HG03064 (cell line): ENCODE results near the gene DPM1.

Experiments
- ATAC-seq: cut with Tn5 transposase; IDR thresholded peaks from one replicate; pipeline ENCODE4 v1.9.1; 2021; ENCODE audit warnings: low read depth; ENCODE audit not compliant: unreplicated experiment

Gene DPM1

GRCh38 chr20:50931306-50932015, 26.9 kb downstream of the DPM1 start, which contains the start of gene ADNP:
Gene ADNP, minus strand, starts transcription at chr20:50931437. Its CDS starts 27,441 bp downstream, at chr20:50903996.
- ATAC-seq = no peak

GRCh38 chr20:50930976-50931305, 27.4 kb downstream of the DPM1 start:
- no peak for ATAC-seq

- ATAC-seq = no peak
Measured at GRCh38 chr20:50930139-50930975, 28.0 kb downstream of the DPM1 start.

- no peak for ATAC-seq
Measured at GRCh38 chr20:50929299-50930138, 28.8 kb downstream of the DPM1 start.

- ATAC-seq = no peak
Measured at GRCh38 chr20:50928469-50928868, 29.9 kb downstream of the DPM1 start.

GRCh38 chr20:50926530-50926929, 31.8 kb downstream of the DPM1 start:
- no peak for ATAC-seq

GRCh38 chr20:50924261-50924920, 33.9 kb downstream of the DPM1 start:
- no peak for ATAC-seq

GRCh38 chr20:50921803-50922501, 36.4 kb downstream of the DPM1 start:
- ATAC-seq = no peak

- no peak for ATAC-seq
Measured at GRCh38 chr20:50920997-50921396, 37.3 kb downstream of the DPM1 start.

- ATAC-seq = no peak
Measured at GRCh38 chr20:50919567-50919966, 38.8 kb downstream of the DPM1 start.

GRCh38 chr20:50918403-50918802, 39.9 kb downstream of the DPM1 start:
- no peak for ATAC-seq

GRCh38 chr20:50916934-50917333, 41.4 kb downstream of the DPM1 start:
- ATAC-seq = no peak

GRCh38 chr20:50916257-50916656, 42.1 kb downstream of the DPM1 start:
- no peak for ATAC-seq

GRCh38 chr20:50915424-50915823, 42.9 kb downstream of the DPM1 start:
- ATAC-seq = no peak

GRCh38 chr20:50913690-50914375, 44.5 kb downstream of the DPM1 start:
- no peak for ATAC-seq

GRCh38 chr20:50911716-50912115, 46.6 kb downstream of the DPM1 start:
- peak; percentile 58 for ATAC-seq

- ATAC-seq = no peak
Measured at GRCh38 chr20:50911030-50911429, 47.3 kb downstream of the DPM1 start.

GRCh38 chr20:50909413-50909812, 48.9 kb downstream of the DPM1 start:
- no peak for ATAC-seq

- no peak for ATAC-seq
Measured at GRCh38 chr20:50904067-50904570, 54.2 kb downstream of the DPM1 start.
